ENCODE results near the gene CDADC1.

Gene CDADC1

DNA sequence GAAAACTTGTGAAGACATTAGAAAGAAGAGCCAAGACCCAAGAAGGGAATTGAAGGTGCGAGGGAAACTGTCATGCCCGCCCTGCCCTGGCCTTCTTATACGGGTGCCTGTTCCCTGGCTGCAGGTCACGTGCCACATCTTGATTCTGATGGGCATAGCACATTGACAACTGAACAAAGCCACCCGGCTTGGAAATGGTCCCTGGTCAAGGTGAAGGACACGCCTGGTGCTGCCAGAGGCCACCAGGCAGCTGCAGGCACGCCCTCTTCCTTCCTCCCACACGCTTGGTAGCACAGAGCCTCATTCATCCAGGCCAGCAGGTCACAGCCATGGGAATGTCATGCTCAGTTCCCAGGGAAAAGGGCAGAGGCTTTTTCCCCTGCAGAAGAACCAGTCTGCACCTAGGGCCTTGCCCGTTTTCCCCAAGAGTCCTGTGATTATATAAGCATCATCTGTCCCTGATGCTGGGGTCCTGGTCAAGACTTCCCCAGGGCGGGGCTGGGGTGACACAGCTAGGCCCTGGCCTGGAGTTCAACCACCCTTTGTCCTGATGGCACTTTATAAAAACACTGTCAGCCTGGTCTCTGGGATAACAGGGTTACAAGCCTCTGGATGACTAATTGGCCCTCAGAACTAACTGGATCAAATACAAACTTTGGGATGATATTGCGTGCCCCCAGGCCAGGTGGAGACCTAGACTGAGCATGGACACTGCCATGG is 56.0 kb downstream of the CDADC1 start:
- H3K4ac ChIP-seq (ENCODE audit: low read length): no peak overlapping the region
- no peaks in the 10 kb centered on the region for H3K79me1 ChIP-seq (ENCODE audit: low read depth, low read length)
- H4K91ac ChIP-seq (ENCODE audit: low read depth, low read length, poor library complexity): no peak overlapping the region
- H2AFZ ChIP-seq (ENCODE audit: low read length): no peak overlapping the region
- H3K9me3 ChIP-seq (replicated peaks in 1 of 2; ENCODE audit: control insufficient read depth in 2 of 2, insufficient read depth in 1 of 2, low read depth in 1 of 2, low read length in 2 of 2): no peaks in the 10 kb centered on the region
- peaks cover 0 to 1% of the 10 kb centered on the region in 2 donors for H3K4me1 ChIP-seq (ENCODE audit: control insufficient read depth in 2 of 2, insufficient read depth in 1 of 2, low read depth in 1 of 2, low read length in 2 of 2)
- H3K27ac ChIP-seq (replicated peaks; ENCODE audit: low read length): no peak overlapping the region
- no peak overlapping the region for H2BK12ac ChIP-seq (ENCODE audit: low read length)
- H3K18ac ChIP-seq (ENCODE audit: low read length): peak overlapping the region; percentile 62
- no peak overlapping the region for H4K8ac ChIP-seq (ENCODE audit: low read depth, low read length)
- no peak overlapping the region for H2BK120ac ChIP-seq (ENCODE audit: low read depth, low read length)
- WGBS, 2 donors (ENCODE audit: extremely low coverage in 2 of 2, insufficient read length in 2 of 2, insufficient replicate concordance in 1 of 2): no CpG with 5 or more reads among the region's 11 CpGs
- H3K4me2 ChIP-seq (ENCODE audit: insufficient read depth, low read length, poor library complexity, severe bottlenecking): no peak overlapping the region
- no peak overlapping the region for H3K14ac ChIP-seq (ENCODE audit: low read length)
- H3K36me3 ChIP-seq (replicated peaks in 1 of 2; ENCODE audit: control insufficient read depth in 2 of 2, insufficient read depth in 2 of 2, low read length in 2 of 2): no peaks in the 10 kb centered on the region
- peak overlapping the region; percentile 3 for H3K23ac ChIP-seq (ENCODE audit: low read depth, low read length, poor library complexity)
- H2AK5ac ChIP-seq (ENCODE audit: low read depth, low read length): peak overlapping the region; percentile 19
- no peaks in the 10 kb centered on the region for H3K27me3 ChIP-seq (ENCODE audit: control insufficient read depth in 3 of 3, insufficient read depth in 3 of 3, low read depth in 1 of 3, low read length in 3 of 3)
- H3K9ac ChIP-seq (ENCODE audit: low read depth, low read length, poor library complexity): peak overlapping the region; percentile 3
- no peak overlapping the region for H2BK15ac ChIP-seq (ENCODE audit: low read length)
- no peak for DNase-seq (ENCODE audit: low spot score)
- no peak overlapping the region for H2BK5ac ChIP-seq (ENCODE audit: low read length)
- no peak overlapping the region for H3K4me3 ChIP-seq (ENCODE audit: low read length in 2 of 2)

DNA sequence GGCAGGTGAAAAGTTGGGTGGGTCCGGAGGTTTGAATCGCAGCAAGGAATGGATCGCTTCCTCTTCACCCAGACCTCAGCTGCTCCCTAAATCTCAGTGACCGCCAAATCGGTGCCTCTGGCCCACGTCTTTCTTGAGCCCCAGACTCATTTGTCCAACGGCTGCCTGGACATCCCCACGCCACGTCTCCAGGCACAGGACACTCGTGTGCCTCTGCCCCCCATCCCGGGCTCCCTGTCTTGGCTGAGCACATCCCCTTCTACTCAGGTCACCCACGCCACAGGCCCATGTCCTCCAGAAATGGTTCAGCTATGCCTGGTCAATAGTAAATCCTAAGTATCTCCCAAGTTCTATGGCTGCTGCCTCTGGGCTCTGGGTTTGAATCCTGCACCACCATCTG is 56.6 kb downstream of the CDADC1 start:
- Histone ChIP-seq H3K4ac (ENCODE audit: low read length) (no peak overlapping the region), H2AFZ (ENCODE audit: low read length) (no peak overlapping the region), H3K4me3 (ENCODE audit: low read length in 2 of 2) (no peak overlapping the region), H2BK15ac (ENCODE audit: low read length) (no peak overlapping the region), H3K36me3 (replicated peaks in 1 of 2; ENCODE audit: control insufficient read depth in 2 of 2, insufficient read depth in 2 of 2, low read length in 2 of 2) (no peaks in the 10 kb centered on the region), H3K79me1 (ENCODE audit: low read depth, low read length) (no peaks in the 10 kb centered on the region), H2BK120ac (ENCODE audit: low read depth, low read length) (no peak overlapping the region), H3K4me1 (ENCODE audit: control insufficient read depth in 2 of 2, insufficient read depth in 1 of 2, low read depth in 1 of 2, low read length in 2 of 2) (peaks cover 0 to 1% of the 10 kb centered on the region in 2 donors), H2BK12ac (ENCODE audit: low read length) (no peak overlapping the region), H2BK5ac (ENCODE audit: low read length) (no peak overlapping the region), H3K23ac (ENCODE audit: low read depth, low read length, poor library complexity) (no peak overlapping the region), H2AK5ac (ENCODE audit: low read depth, low read length) (no peak overlapping the region), H3K14ac (ENCODE audit: low read length) (no peak overlapping the region), H4K91ac (ENCODE audit: low read depth, low read length, poor library complexity) (no peak overlapping the region), H3K9me3 (replicated peaks in 1 of 2; ENCODE audit: control insufficient read depth in 2 of 2, insufficient read depth in 1 of 2, low read depth in 1 of 2, low read length in 2 of 2) (no peaks in the 10 kb centered on the region), H3K4me2 (ENCODE audit: insufficient read depth, low read length, poor library complexity, severe bottlenecking) (no peak overlapping the region), H4K8ac (ENCODE audit: low read depth, low read length) (no peak overlapping the region), H3K9ac (ENCODE audit: low read depth, low read length, poor library complexity) (no peak overlapping the region), H3K27ac (replicated peaks; ENCODE audit: low read length) (no peak overlapping the region), H3K18ac (ENCODE audit: low read length) (peak overlapping the region; percentile 19), H3K27me3 (ENCODE audit: control insufficient read depth in 3 of 3, insufficient read depth in 3 of 3, low read depth in 1 of 3, low read length in 3 of 3) (no peaks in the 10 kb centered on the region)
- WGBS, 2 donors (ENCODE audit: extremely low coverage in 2 of 2, insufficient read length in 2 of 2, insufficient replicate concordance in 1 of 2): no CpG with 5 or more reads among the region's 12 CpGs
- DNase-seq (ENCODE audit: low spot score): no peak

DNA sequence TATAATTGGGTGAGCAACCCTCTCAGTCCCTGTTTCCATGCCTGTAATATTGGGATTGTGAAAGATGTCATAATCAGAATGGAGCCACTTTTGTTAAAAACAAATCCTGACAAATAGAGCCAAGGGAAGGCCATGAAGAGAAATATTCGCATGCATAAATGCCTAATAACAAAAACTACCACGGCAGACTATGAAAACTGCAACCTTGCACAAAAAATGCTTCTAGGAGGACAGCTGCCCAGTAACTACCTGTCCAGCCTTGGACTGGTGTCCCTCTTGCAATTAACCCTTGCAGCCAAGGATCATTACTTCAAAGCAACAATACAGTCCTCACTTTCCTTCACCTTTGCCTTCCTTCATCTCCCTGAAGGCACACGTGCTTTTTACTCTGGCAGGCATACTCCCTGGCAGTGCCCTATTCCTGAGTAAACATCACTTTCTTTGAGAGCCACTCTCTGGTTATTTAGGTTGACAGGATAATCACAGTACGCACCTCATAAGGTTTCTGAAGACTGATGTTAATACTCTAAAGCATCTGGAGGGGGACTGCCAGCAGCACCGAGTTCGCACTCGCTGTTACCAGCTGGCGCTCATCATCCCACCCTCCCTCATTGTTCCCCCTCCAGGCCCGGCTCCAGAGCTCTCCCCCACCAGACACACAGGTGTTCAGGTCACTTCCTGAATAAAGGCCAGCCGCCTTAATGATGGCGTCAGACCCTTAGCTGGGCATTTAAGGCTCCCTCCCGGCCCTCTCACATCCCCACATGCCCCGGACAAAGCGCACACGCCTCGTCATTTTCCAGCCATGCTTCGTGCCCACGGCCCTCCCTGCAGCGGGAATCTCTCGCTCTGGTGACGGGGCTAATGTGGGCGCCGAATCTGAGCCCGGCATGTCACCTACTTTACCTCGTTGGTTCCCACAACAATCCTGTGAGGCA is 57.3 kb downstream of the CDADC1 start:
- no peak overlapping the region for H2BK5ac ChIP-seq (ENCODE audit: low read length)
- no peak overlapping the region for H3K27ac ChIP-seq (replicated peaks; ENCODE audit: low read length)
- peaks cover 0 to 3% of the 10 kb centered on the region in 2 donors for H3K36me3 ChIP-seq (replicated peaks in 1 of 2; ENCODE audit: control insufficient read depth in 2 of 2, insufficient read depth in 2 of 2, low read length in 2 of 2)
- no peak overlapping the region for H2AFZ ChIP-seq (ENCODE audit: low read length)
- H2BK120ac ChIP-seq (ENCODE audit: low read depth, low read length): no peak overlapping the region
- no CpG with 5 or more reads among the region's 25 CpGs for WGBS, 2 donors (ENCODE audit: extremely low coverage in 2 of 2, insufficient read length in 2 of 2, insufficient replicate concordance in 1 of 2)
- no peak overlapping the region for H4K8ac ChIP-seq (ENCODE audit: low read depth, low read length)
- H3K9me3 ChIP-seq (replicated peaks in 1 of 2; ENCODE audit: control insufficient read depth in 2 of 2, insufficient read depth in 1 of 2, low read depth in 1 of 2, low read length in 2 of 2): no peaks in the 10 kb centered on the region
- no peaks in the 10 kb centered on the region for H3K79me1 ChIP-seq (ENCODE audit: low read depth, low read length)
- H3K4ac ChIP-seq (ENCODE audit: low read length): no peak overlapping the region
- H3K4me1 ChIP-seq (ENCODE audit: control insufficient read depth in 2 of 2, insufficient read depth in 1 of 2, low read depth in 1 of 2, low read length in 2 of 2): peaks cover 0 to 1% of the 10 kb centered on the region in 2 donors
- H4K91ac ChIP-seq (ENCODE audit: low read depth, low read length, poor library complexity): no peak overlapping the region
- H2BK15ac ChIP-seq (ENCODE audit: low read length): no peak overlapping the region
- peak overlapping the region; percentile 16 for H2AK5ac ChIP-seq (ENCODE audit: low read depth, low read length)
- no peak for DNase-seq (ENCODE audit: low spot score)
- no peak overlapping the region for H3K4me2 ChIP-seq (ENCODE audit: insufficient read depth, low read length, poor library complexity, severe bottlenecking)
- H3K23ac ChIP-seq (ENCODE audit: low read depth, low read length, poor library complexity): no peak overlapping the region
- H3K4me3 ChIP-seq (ENCODE audit: low read length in 2 of 2): no peak overlapping the region
- H2BK12ac ChIP-seq (ENCODE audit: low read length): no peak overlapping the region
- no peak overlapping the region for H3K14ac ChIP-seq (ENCODE audit: low read length)
- no peaks in the 10 kb centered on the region for H3K27me3 ChIP-seq (ENCODE audit: control insufficient read depth in 3 of 3, insufficient read depth in 3 of 3, low read depth in 1 of 3, low read length in 3 of 3)
- no peak overlapping the region for H3K9ac ChIP-seq (ENCODE audit: low read depth, low read length, poor library complexity)
- H3K18ac ChIP-seq (ENCODE audit: low read length): no peak overlapping the region

DNA sequence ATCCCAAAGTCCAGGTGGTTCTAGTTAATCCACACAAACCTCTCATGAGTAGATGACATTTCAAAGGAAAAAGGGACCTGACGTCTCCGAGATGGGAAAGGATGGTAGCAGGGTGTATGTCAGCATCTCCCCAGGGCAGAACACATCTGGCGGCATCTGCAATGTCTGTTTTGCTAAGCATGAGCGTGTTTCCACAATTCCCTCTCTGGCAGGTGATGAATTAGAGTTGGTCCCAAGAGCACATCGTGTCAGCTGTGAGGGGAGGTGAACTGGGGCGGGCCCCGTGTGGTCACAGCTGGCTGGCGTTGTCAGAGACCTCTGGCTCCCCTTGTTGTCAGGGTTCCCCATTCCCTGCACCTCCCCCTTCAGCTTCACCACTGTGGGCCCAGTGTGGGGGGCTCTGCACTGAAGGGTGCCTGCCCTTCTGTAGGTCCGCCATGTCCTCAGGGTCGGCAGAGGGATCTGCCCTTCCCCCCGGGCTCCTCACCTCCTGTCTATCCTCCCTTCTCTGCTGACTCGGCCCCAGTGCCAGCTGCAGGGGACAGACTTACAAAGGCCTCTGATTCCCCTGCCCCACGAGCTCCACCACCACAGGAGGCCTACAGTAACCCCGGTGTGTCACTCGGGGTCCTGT is 58.2 kb downstream of the CDADC1 start:
- Histone ChIP-seq H3K4me3 (ENCODE audit: low read length in 2 of 2) (no peak overlapping the region), H2AFZ (ENCODE audit: low read length) (no peak overlapping the region), H3K9ac (ENCODE audit: low read depth, low read length, poor library complexity) (no peak overlapping the region), H3K79me1 (ENCODE audit: low read depth, low read length) (no peaks in the 10 kb centered on the region), H3K18ac (ENCODE audit: low read length) (peak overlapping the region; percentile 67), H4K91ac (ENCODE audit: low read depth, low read length, poor library complexity) (no peak overlapping the region), H2BK5ac (ENCODE audit: low read length) (no peak overlapping the region), H2AK5ac (ENCODE audit: low read depth, low read length) (no peak overlapping the region), H3K23ac (ENCODE audit: low read depth, low read length, poor library complexity) (no peak overlapping the region), H3K27me3 (ENCODE audit: control insufficient read depth in 3 of 3, insufficient read depth in 3 of 3, low read depth in 1 of 3, low read length in 3 of 3) (no peaks in the 10 kb centered on the region), H3K27ac (replicated peaks; ENCODE audit: low read length) (no peak overlapping the region), H3K4me2 (ENCODE audit: insufficient read depth, low read length, poor library complexity, severe bottlenecking) (no peak overlapping the region), H3K4me1 (ENCODE audit: control insufficient read depth in 2 of 2, insufficient read depth in 1 of 2, low read depth in 1 of 2, low read length in 2 of 2) (peaks cover 0 to 1% of the 10 kb centered on the region in 2 donors), H2BK120ac (ENCODE audit: low read depth, low read length) (no peak overlapping the region), H3K9me3 (replicated peaks in 1 of 2; ENCODE audit: control insufficient read depth in 2 of 2, insufficient read depth in 1 of 2, low read depth in 1 of 2, low read length in 2 of 2) (no peaks in the 10 kb centered on the region), H4K8ac (ENCODE audit: low read depth, low read length) (no peak overlapping the region), H2BK12ac (ENCODE audit: low read length) (no peak overlapping the region), H2BK15ac (ENCODE audit: low read length) (no peak overlapping the region), H3K4ac (ENCODE audit: low read length) (no peak overlapping the region), H3K36me3 (replicated peaks in 1 of 2; ENCODE audit: control insufficient read depth in 2 of 2, insufficient read depth in 2 of 2, low read length in 2 of 2) (peaks cover 0 to 4% of the 10 kb centered on the region in 2 donors), H3K14ac (ENCODE audit: low read length) (no peak overlapping the region)
- no CpG with 5 or more reads among the region's 15 CpGs for WGBS, 2 donors (ENCODE audit: extremely low coverage in 2 of 2, insufficient read length in 2 of 2, insufficient replicate concordance in 1 of 2)
- no peak for DNase-seq (ENCODE audit: low spot score)
